Ascending aorta (tissue), 2 donors: ENCODE results near the gene SERTAD3. TPM values are rescaled to one million over a fixed set of nuclear protein-coding genes. Genes with fewer than 3 reads are reported as not detected.
"Not testable (repeated sequence)": the region's sequence is repeated elsewhere in the genome, so short reads cannot be mapped to it uniquely, and the experiment has no call there.

ENCODE experiments used
- DNase-seq, 2 donors: peaks; one replicate each; pipeline ENCODE4 v3.0.0-alpha.2; 2019; ENCODE audit warnings: low spot score in 2 of 2
- H3K27ac ChIP-seq, 2 donors: fragments of 200-600 bp; sonication (generic); one replicate each; pipeline ENCODE4 v1.5.1; 2016 to 2017; ENCODE audit warnings: mild to moderate bottlenecking in 1 of 2
- H3K27me3 ChIP-seq: fragments of 200-600 bp; sonication (generic); one replicate; pipeline ENCODE4 v1.5.1; 2017
- H3K36me3 ChIP-seq, 2 donors: fragments of 200-600 bp; sonication (generic); one replicate each; pipeline ENCODE4 v1.5.1; 2016
- H3K4me1 ChIP-seq, 2 donors: fragments of 200-600 bp; sonication (generic); one replicate each; pipeline ENCODE4 v1.5.1; 2016 to 2017; ENCODE audit warnings: mild to moderate bottlenecking in 1 of 2
- H3K4me3 ChIP-seq, 2 donors: fragments of 200-600 bp; sonication (generic); one replicate each; pipeline ENCODE4 v1.5.1; 2016 to 2017; ENCODE audit warnings: mild to moderate bottlenecking in 1 of 2
- H3K9me3 ChIP-seq, 2 donors: fragments of 200-600 bp; sonication (generic); one replicate each; pipeline ENCODE4 v1.5.1; 2016
- intact Hi-C: fragments of 100-400 bp; cut with DNase I; formaldehyde crosslinking; loops from one replicate; pipeline ENCODE4 v1.15.1; 2023
- total RNA-seq: library from RNA; depleted of rRNA; stranded (reverse); fragments of >200 nt; gene quantifications from one replicate; pipeline ENCODE4 v1.1.0, GENCODE V29; 2016
- TF ChIP-seq, protein P1 (sequence below), 3 experiments: fragments of 200-600 bp in 2 of 3; fragments of 450-650 bp in 1 of 3; sonication (generic) in 2 of 3; IDR thresholded peaks; one replicate each; pipeline ENCODE4 v1.5.1; 2016 to 2019; ENCODE audit warnings: antibody characterized with exemption in 3 of 3, mild to moderate bottlenecking in 1 of 3, moderate library complexity in 1 of 3

Gene SERTAD3
- total RNA-seq, 1 donor from 2014 or later, result 36.9 TPM

DNA sequence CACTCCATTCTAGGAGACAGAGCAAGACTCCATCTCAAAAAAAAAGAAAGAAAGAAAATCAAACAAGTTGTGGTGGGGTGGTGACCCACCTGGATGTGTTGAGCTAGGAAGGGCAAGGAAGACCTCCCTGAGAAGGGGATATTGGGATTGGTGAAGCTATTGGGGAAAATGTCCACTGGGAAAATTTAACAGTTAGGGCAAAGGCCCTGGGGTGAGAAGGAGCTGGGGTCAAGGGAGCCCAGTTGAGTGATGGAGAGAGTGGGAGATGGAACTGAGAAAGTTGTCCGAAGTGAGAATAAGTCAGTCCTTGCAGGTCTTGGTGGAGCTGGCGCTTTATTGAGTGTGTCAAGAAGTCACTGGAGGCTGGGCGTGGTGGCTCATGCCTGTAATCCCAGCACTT is 5.9 kb downstream of the SERTAD3 start:
- no peak overlapping the region for H3K27ac ChIP-seq
- intact Hi-C loops, result no loop called here
- peaks cover 18 to 30% of the 10 kb centered on the region in 2 donors for H3K36me3 ChIP-seq
- no peaks in the 10 kb centered on the region for H3K27me3 ChIP-seq
- H3K4me1 ChIP-seq, result peaks cover 3 to 18% of the 10 kb centered on the region in 2 donors
- TF ChIP-seq, protein P1, sequence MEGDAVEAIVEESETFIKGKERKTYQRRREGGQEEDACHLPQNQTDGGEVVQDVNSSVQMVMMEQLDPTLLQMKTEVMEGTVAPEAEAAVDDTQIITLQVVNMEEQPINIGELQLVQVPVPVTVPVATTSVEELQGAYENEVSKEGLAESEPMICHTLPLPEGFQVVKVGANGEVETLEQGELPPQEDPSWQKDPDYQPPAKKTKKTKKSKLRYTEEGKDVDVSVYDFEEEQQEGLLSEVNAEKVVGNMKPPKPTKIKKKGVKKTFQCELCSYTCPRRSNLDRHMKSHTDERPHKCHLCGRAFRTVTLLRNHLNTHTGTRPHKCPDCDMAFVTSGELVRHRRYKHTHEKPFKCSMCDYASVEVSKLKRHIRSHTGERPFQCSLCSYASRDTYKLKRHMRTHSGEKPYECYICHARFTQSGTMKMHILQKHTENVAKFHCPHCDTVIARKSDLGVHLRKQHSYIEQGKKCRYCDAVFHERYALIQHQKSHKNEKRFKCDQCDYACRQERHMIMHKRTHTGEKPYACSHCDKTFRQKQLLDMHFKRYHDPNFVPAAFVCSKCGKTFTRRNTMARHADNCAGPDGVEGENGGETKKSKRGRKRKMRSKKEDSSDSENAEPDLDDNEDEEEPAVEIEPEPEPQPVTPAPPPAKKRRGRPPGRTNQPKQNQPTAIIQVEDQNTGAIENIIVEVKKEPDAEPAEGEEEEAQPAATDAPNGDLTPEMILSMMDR (IDR thresholded peaks at IDR 0.05), result no peak
- H3K9me3 ChIP-seq, result no peaks in the 10 kb centered on the region
- no peak overlapping the region for H3K4me3 ChIP-seq
- no peak for DNase-seq

- peak overlapping the region; percentile 53 to 59 for H3K4me3 ChIP-seq
- intact Hi-C loops, result loop anchor here (1.0 kb wide), 1 partner anchor 10 kb away; no protein-coding TSS in a partner anchor
- H3K27ac ChIP-seq, result peak overlapping the region; percentile 86 to 93
- H3K9me3 ChIP-seq, result no peaks in the 10 kb centered on the region
- DNase-seq, result peak; percentile 52 to 93
- H3K36me3 ChIP-seq, result no peaks in the 10 kb centered on the region
- H3K4me1 ChIP-seq, result peaks cover 0 to 20% of the 10 kb centered on the region in 2 donors
- TF ChIP-seq, protein P1 (IDR thresholded peaks at IDR 0.05), result no peak
- H3K27me3 ChIP-seq, result no peaks in the 10 kb centered on the region
Observed at GRCh38 chr19:40433391-40434216, 10.5 kb downstream of the SERTAD3 start.

DNA sequence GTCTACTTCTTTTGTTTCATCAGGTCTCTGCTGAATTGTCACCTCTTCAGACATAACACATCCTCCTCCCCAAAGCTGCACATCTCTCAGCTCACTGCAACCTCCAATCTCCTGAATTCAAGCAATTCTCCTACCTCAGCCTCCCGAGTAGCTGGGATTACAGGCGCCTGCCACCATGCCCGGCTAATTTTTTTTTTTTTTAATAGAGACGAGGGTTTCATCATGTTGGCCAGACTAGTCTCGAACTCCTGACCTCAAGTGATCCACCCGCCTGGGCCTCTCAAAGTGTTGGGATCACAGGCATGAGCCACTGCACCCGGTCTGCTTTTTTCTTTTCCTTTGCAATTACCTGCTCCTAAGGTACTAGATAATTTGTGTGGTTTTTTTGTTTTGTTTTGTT is 11.4 kb downstream of the SERTAD3 start:
- H3K36me3 ChIP-seq, H3K27me3 ChIP-seq, H3K9me3 ChIP-seq, intact Hi-C loops, DNase-seq: not testable (repeated sequence)
- Histone ChIP-seq H3K27ac (peak overlapping the region; percentile 86 to 93), H3K4me1 (peaks cover 0 to 20% of the 10 kb centered on the region in 2 donors), H3K4me3 (peak overlapping the region; percentile 53 to 59)

GRCh38 chr19:40431698-40432097 is 12.4 kb downstream of the SERTAD3 start:
- TF ChIP-seq, protein P1 (IDR thresholded peaks at IDR 0.05), result no peak
- H3K4me3 ChIP-seq, result no peak overlapping the region
- H3K27ac ChIP-seq, result peak overlapping the region; percentile 86 to 93
- no peaks in the 10 kb centered on the region for H3K9me3 ChIP-seq
- H3K36me3 ChIP-seq, result no peaks in the 10 kb centered on the region
- no peaks in the 10 kb centered on the region for H3K27me3 ChIP-seq
- no peak for DNase-seq
- intact Hi-C loops, result no loop called here
- H3K4me1 ChIP-seq, result peaks cover 0 to 20% of the 10 kb centered on the region in 2 donors

DNA sequence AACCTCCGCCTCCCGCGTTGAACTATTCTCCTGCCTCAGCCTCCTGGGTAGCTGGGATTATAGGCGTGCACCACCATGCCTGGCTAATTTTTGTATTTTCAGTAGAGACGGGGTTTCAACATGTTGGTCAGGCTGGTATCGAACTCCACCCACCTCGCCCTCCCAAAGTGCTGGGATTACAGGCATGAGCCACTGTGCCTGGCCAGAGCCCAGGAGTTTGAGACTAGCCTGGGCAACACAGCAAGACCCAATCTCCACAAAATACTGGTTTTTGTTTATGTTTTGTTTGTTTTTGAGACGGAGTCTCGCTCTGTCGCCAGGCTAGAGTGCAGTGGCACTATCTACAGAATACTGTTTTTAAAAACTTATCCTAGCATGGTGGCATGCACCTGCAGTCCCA is 13.9 kb downstream of the SERTAD3 start:
- H3K9me3 ChIP-seq, H3K27ac ChIP-seq, H3K27me3 ChIP-seq, intact Hi-C loops, DNase-seq, H3K4me3 ChIP-seq, H3K36me3 ChIP-seq: not testable (repeated sequence)
- H3K4me1 ChIP-seq, result peaks cover 0 to 20% of the 10 kb centered on the region in 2 donors

- DNase-seq, H3K27ac ChIP-seq, H3K27me3 ChIP-seq, H3K36me3 ChIP-seq, H3K4me3 ChIP-seq, H3K9me3 ChIP-seq: not testable (repeated sequence)
- intact Hi-C loops, result loop anchor here (5.0 to 10.0 kb wide), 2 partner anchors 174 to 367 kb away; partner anchors contain the start of genes EGLN2 and LTBP4
- H3K4me1 ChIP-seq, result peaks cover 2 to 25% of the 10 kb centered on the region in 2 donors
Observed at GRCh38 chr19:40428197-40428596, 15.9 kb downstream of the SERTAD3 start.
